NCI-H774 (cell line): ENCODE data around the gene PHAX.
A peak's percentile ranks its signal among the peaks of the same experiment; 100 is the strongest.
"Not testable (repeated sequence)": the region's sequence is repeated elsewhere in the genome, so short reads cannot be mapped to it uniquely, and the experiment has no call there.

Experiments used
- DNase-seq: peaks from one replicate; lab custom pipeline; 2025; lab: John Stamatoyannopoulos, UW

The PHAX gene

DNA sequence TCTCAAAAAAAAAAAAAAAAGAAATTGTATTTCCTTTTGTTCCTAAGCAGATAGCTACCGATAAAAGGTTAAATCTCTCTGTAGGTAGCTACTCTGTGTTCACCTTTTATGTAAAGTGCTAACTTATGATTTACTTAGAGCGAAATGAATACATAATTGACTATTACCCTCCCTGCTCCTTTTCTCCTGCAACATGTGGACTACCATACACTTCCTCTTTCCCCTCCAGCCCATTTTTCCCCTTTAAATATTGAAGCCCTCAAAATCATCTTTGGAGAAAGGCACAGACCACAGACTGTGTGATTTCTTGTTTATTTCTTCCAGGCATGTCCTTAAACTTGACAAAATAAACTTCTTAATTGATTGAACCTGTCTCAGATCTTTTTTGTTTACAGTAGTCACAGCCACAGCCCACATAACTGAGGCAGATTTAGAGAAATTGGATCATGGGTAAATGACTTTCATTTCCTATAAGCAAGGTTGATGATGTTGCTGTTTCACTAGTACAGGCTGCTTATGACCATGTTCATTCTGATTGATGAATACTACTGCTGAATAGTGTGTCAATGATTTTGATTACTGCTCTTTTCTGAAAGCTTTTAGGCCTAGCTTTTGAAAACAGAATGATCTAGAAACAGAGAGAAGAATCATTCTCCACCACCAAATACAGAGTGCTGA lies 59.2 kb downstream of the PHAX start:
- no peak for DNase-seq

- DNase-seq: no peak
Measured at GRCh38 chr5:126664586-126664985, 63.8 kb downstream of the PHAX start.

- DNase-seq: not testable (repeated sequence)
Measured at GRCh38 chr5:126670109-126670508, 69.4 kb downstream of the PHAX start.

DNA sequence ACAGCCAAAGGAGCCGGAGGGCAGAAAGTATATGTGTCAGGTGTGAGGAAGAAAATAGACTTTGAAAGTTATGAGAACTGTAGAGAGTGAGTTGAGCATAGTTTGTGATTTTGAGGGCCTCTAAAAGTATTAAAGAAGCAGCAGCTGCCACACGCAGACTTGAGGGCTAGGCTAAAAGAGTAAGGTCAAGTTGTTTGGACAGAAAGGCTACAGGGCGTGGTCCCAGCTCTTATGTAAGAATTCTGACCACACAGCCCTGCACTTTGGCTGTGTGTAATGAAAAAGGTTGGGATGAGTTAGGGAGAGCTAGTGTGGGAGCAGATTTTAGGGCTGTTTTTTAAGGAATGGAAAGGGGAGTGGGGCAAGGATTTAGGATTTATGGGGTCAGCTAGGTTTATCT lies 70.9 kb downstream of the PHAX start:
- not testable (repeated sequence) for DNase-seq

- DNase-seq: no peak
Measured at GRCh38 chr5:126673477-126673876, 72.7 kb downstream of the PHAX start.

DNA sequence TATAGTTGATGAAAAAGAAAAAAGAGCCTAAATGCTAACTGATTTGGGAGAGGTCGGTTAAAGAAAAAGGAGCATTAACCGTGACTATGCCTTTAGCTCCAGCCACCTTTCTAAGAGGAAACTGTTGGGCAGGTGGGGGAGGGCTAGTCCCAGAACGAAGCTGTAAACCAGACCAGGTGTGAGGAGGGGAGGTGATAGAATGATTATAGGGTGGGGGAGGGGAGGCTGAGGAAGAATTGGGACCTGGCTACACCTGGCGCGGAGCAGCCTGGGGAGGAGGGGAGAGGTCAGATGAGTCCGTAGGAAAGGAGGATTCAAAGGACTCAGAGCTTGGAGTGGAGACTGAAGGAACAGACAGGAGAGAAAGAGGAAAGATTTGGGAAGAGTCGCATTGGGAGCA lies 73.4 kb downstream of the PHAX start:
- no peak for DNase-seq

- DNase-seq: no peak
Measured at GRCh38 chr5:126675338-126675737, 74.6 kb downstream of the PHAX start.

DNA sequence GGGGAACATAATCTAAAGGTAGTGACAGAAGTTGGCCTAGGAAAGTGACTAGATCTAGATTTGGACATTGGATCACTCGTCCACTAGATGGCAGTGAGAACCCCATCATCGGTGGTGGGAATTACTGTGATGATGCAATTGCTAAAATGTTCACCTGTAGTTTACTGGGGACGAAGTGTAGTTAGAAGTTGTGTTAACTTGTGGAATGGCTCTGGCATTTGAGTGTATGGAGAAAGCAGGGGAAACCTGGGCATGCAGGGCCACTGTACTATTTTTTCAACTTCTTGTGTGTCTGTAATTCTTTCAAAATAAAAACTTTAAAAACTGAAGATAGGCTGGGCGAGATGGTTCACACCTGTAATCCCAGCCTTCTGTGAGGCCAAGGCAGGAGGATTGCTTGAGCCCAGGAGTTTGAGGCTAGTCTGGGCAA lies 75.5 kb downstream of the PHAX start:
- peak; percentile 42 for DNase-seq
